HG03575 (cell line): Measurements from ENCODE around the gene CMSS1.

Source experiments
- ATAC-seq: cut with Tn5 transposase; IDR thresholded peaks from one replicate; pipeline ENCODE4 v1.9.1; 2021; ENCODE audit not compliant: unreplicated experiment, insufficient number of reproducible peaks, low FRiP score; ENCODE audit errors: extremely low read depth

CMSS1 gene

GRCh38 chr3:99817437-99818240, at the start of gene CMSS1:
TSS of gene CMSS1 (plus strand) at chr3:99817862.
- peak; percentile 75 for ATAC-seq

- ATAC-seq: no peak
Observed at GRCh38 chr3:99768126-99768525, 49.5 kb upstream of the CMSS1 start.

- ATAC-seq: no peak
Observed at GRCh38 chr3:99768808-99769501, 48.7 kb upstream of the CMSS1 start.

GRCh38 chr3:99772171-99772570, 45.5 kb upstream of the CMSS1 start:
- ATAC-seq: no peak

GRCh38 chr3:99772671-99773070, 45.0 kb upstream of the CMSS1 start:
- ATAC-seq: no peak

GRCh38 chr3:99774467-99774866, 43.2 kb upstream of the CMSS1 start:
- peak; percentile 99 for ATAC-seq

GRCh38 chr3:99776516-99777209, 41.0 kb upstream of the CMSS1 start:
- ATAC-seq: no peak

GRCh38 chr3:99777210-99777549, 40.5 kb upstream of the CMSS1 start:
- ATAC-seq: no peak

- ATAC-seq: no peak
Observed at GRCh38 chr3:99777708-99778107, 40.0 kb upstream of the CMSS1 start.

- no peak for ATAC-seq
Observed at GRCh38 chr3:99780749-99781148, 36.9 kb upstream of the CMSS1 start.

- no peak for ATAC-seq
Observed at GRCh38 chr3:99781761-99782160, 35.9 kb upstream of the CMSS1 start.

- no peak for ATAC-seq
Observed at GRCh38 chr3:99783011-99783573, 34.6 kb upstream of the CMSS1 start.

- ATAC-seq: no peak
Observed at GRCh38 chr3:99789011-99789721, 28.5 kb upstream of the CMSS1 start.

GRCh38 chr3:99794485-99794884, 23.2 kb upstream of the CMSS1 start:
- ATAC-seq: no peak

- ATAC-seq: no peak
Observed at GRCh38 chr3:99795573-99795972, 22.1 kb upstream of the CMSS1 start.

- ATAC-seq: no peak
Observed at GRCh38 chr3:99799422-99799821, 18.2 kb upstream of the CMSS1 start.

GRCh38 chr3:99803297-99803696, 14.4 kb upstream of the CMSS1 start:
- no peak for ATAC-seq

- no peak for ATAC-seq
Observed at GRCh38 chr3:99805160-99805559, 12.5 kb upstream of the CMSS1 start.

- ATAC-seq: no peak
Observed at GRCh38 chr3:99808163-99808794, 9.4 kb upstream of the CMSS1 start.
